ENCODE measurements around the gene LNX1.

- TF ChIP-seq CTCF (IDR thresholded peaks at IDR 0.05) (no peak), USF2 (IDR thresholded peaks at IDR 0.05; ENCODE audit: borderline replicate concordance, low read depth, low read length) (no peak), EZH2phosphoT487 (IDR thresholded peaks at IDR 0.05; ENCODE audit: borderline replicate concordance, low read depth) (no peak)
Measured at GRCh38 chr4:53441564-53441963, 149.7 kb downstream of the LNX1 start.

All from SK-N-SH (cell line).